Panc1 (cell line): ENCODE results near the gene ARL2BP. TPM values are rescaled to one million over a fixed set of nuclear protein-coding genes. Genes with fewer than 3 reads are reported as not detected.

Experiments
- ATAC-seq: fragments of 200-7000 bp; cut with Tn5 transposase; 2 replicates; pipeline ENCODE4 v1.9.1; 2020; ENCODE audit warnings: mild to moderate bottlenecking, moderate library complexity
- BruUV-seq: library from RNA; stranded (reverse); fragments of 400-500 nt; replicated peaks from 2 replicates; lab custom pipeline; 2021; lab: Mats Ljungman, UMichigan
- CTCF ChIA-PET: fragments of 300-600 bp; sonication (Branson Sonifier 250); formaldehyde crosslinking; loops from one replicate; lab custom pipeline; 2022; ENCODE audit warnings: antibody characterized with exemption; lab: Charles Lee
- POLR2A ChIA-PET: fragments of 300-600 bp; sonication (Branson Sonifier 250); formaldehyde crosslinking; loops from one replicate; lab custom pipeline; 2022; ENCODE audit warnings: antibody characterized with exemption; lab: Charles Lee
- DNase-seq: peaks from one replicate; pipeline ENCODE4 v3.0.0-alpha.2; 2010; ENCODE audit warnings: low read depth, low spot score
- H3K27ac ChIP-seq: 2 replicates; pipeline ENCODE4 v1.5.1; 2011; ENCODE audit warnings: mild to moderate bottlenecking, low read length, inconsistent platforms
- H3K27me3 ChIP-seq: fragments of 200-500 bp; sonication (Bioruptor generic); 2 replicates; pipeline ENCODE4 v1.6.0; 2014; ENCODE audit warnings: low read length, inconsistent platforms; ENCODE audit not compliant: control insufficient read depth, insufficient read depth
- H3K36me3 ChIP-seq: fragments of 200-500 bp; sonication (Bioruptor generic); 2 replicates; pipeline ENCODE4 v1.5.1; 2014; ENCODE audit warnings: inconsistent platforms, mild to moderate bottlenecking, low read length, moderate library complexity; ENCODE audit not compliant: control insufficient read depth, insufficient read depth
- H3K4me1 ChIP-seq: 2 replicates; pipeline ENCODE4 v1.5.1; 2011; ENCODE audit warnings: inconsistent platforms, mild to moderate bottlenecking, low read length, moderate library complexity; ENCODE audit not compliant: control insufficient read depth, insufficient read depth
- H3K4me3 ChIP-seq, 2 experiments: 2 replicates each; pipeline ENCODE4 v1.5.1; 2011 to 2012; ENCODE audit warnings: low read depth in 2 of 2, low read length in 2 of 2, mild to moderate bottlenecking in 2 of 2, inconsistent platforms in 1 of 2, moderate library complexity in 1 of 2
- H3K9me3 ChIP-seq: fragments of 200-500 bp; sonication (Bioruptor generic); 2 replicates; pipeline ENCODE4 v1.5.1; 2014; ENCODE audit warnings: low read depth, mild to moderate bottlenecking, inconsistent platforms, low read length, moderate library complexity; ENCODE audit not compliant: control insufficient read depth, insufficient read depth
- CTCF ChIP-seq: fragments of 450-650 bp; IDR thresholded peaks from 2 replicates; pipeline ENCODE4 v1.5.1; 2017; ENCODE audit warnings: mild to moderate bottlenecking
- POLR2AphosphoS5 ChIP-seq: IDR thresholded peaks from 2 replicates; pipeline ENCODE4 v1.6.1; 2012; ENCODE audit warnings: mild to moderate bottlenecking, low read depth, low read length, moderate library complexity
- REST ChIP-seq, 2 experiments: IDR thresholded peaks; 2 replicates each; pipeline ENCODE4 v1.6.1; 2011 to 2012; ENCODE audit warnings: low read depth in 2 of 2, control low read depth in 1 of 2, low read length in 1 of 2, mild to moderate bottlenecking in 1 of 2, moderate library complexity in 1 of 2; ENCODE audit not compliant: insufficient read depth in 1 of 2
- SIN3A ChIP-seq: IDR thresholded peaks from 2 replicates; pipeline ENCODE4 v1.6.1; 2012; ENCODE audit warnings: low read depth, mild to moderate bottlenecking, low read length, moderate library complexity, borderline replicate concordance; ENCODE audit not compliant: insufficient read depth
- TCF7L2 ChIP-seq: IDR thresholded peaks from 2 replicates; pipeline ENCODE4 v1.6.1; 2011; ENCODE audit warnings: mild to moderate bottlenecking, low read depth, low read length, inconsistent platforms
- in situ Hi-C: cut with HindIII; loops from 2 replicates; pipeline ENCODE4 v1.10.0; 2016; ENCODE audit warnings: low sequenced_read_pairs, low pct_unique_long_range_greater_than_20kb
- intact Hi-C: fragments of 100-400 bp; cut with micrococcal nuclease; formaldehyde crosslinking; loops from one replicate; pipeline ENCODE4 v1.10.0; 2022; ENCODE audit not compliant: unreplicated experiment
- total RNA-seq: library from RNA; stranded (reverse); gene quantifications from one replicate; pipeline ENCODE4 v1.2.1, GENCODE V29; 2021; ENCODE audit not compliant: unreplicated experiment

The ARL2BP gene
- total RNA-seq, 1 experiment from 2014 or later, result 47.7 TPM

- Histone ChIP-seq H3K27me3 (no peaks in the 10 kb centered on the region), H3K36me3 (no peaks in the 10 kb centered on the region), H3K27ac (no peak overlapping the region), H3K4me1 (no peaks in the 10 kb centered on the region), H3K4me3 (peak overlapping the region; percentile 56 to 63; a peak in 3 of 4 replicates), H3K9me3 (no peaks in the 10 kb centered on the region)
- intact Hi-C loops, result no loop called here
- DNase-seq (no peak), ATAC-seq (no peak)
- in situ Hi-C loops, result no loop called here
- BruUV-seq, result no TSS peak
- no peak for TF ChIP-seq SIN3A
- no peak for TF ChIP-seq REST (IDR thresholded peaks at IDR 0.05; ENCODE audit: insufficient read depth in 1 of 2, low read depth in 2 of 2, low read length in 1 of 2)
- no peak for TF ChIP-seq CTCF
- TF ChIP-seq POLR2AphosphoS5, result no peak
- TF ChIP-seq TCF7L2, result no peak
- ChIA-PET CTCF (no interaction called here), POLR2A (no interaction called here)
These were observed 40.3 kb downstream of the ARL2BP start for GRCh38 chr16:57285379-57285778.

- Histone ChIP-seq H3K36me3 (no peaks in the 10 kb centered on the region), H3K9me3 (no peaks in the 10 kb centered on the region), H3K4me1 (no peaks in the 10 kb centered on the region), H3K4me3 (no peak overlapping the region), H3K27ac (no peak overlapping the region), H3K27me3 (no peaks in the 10 kb centered on the region)
- no peak for DNase-seq
- in situ Hi-C loops, result no loop called here
- intact Hi-C loops, result loop anchor here (10.0 kb wide), 2 partner anchors 425 to 1735 kb away; partner anchors contain the start of gene SLC12A3
- ChIA-PET POLR2A (interaction anchor here (0.6 kb wide), 1 partner anchor 234 kb away, joined by 4 read pairs; no protein-coding TSS in a partner anchor), CTCF (no interaction called here)
- BruUV-seq, result no TSS peak
- peak; percentile 30; the same call in 1 of the 2 replicates for ATAC-seq
- TF ChIP-seq TCF7L2 (no peak), CTCF (no peak), SIN3A (no peak), REST (IDR thresholded peaks at IDR 0.05; ENCODE audit: insufficient read depth in 1 of 2, low read depth in 2 of 2, low read length in 1 of 2) (no peak), POLR2AphosphoS5 (no peak)
These were observed 44.6 kb downstream of the ARL2BP start for GRCh38 chr16:57289391-57290257.
